NCI-H146 (cell line): ENCODE measurements around the gene GPR68.
"Not testable (repeated sequence)": the region's sequence is repeated elsewhere in the genome, so short reads cannot be mapped to it uniquely, and the experiment has no call there.

Experiments used
- DNase-seq: peaks from one replicate; lab custom pipeline; 2025; lab: John Stamatoyannopoulos, UW

GPR68 gene

GRCh38 chr14:91272341-91273272, 28.1 kb upstream of the GPR68 start:
- no peak for DNase-seq

GRCh38 chr14:91271639-91272038, 27.1 kb upstream of the GPR68 start:
- no peak for DNase-seq

- peak; percentile 33 for DNase-seq
Observed at GRCh38 chr14:91270619-91271018, 26.1 kb upstream of the GPR68 start.

GRCh38 chr14:91270188-91270587, 25.7 kb upstream of the GPR68 start:
- DNase-seq = no peak

GRCh38 chr14:91269076-91269991, 24.8 kb upstream of the GPR68 start:
- no peak for DNase-seq

- DNase-seq = no peak
Observed at GRCh38 chr14:91267965-91268437, 23.5 kb upstream of the GPR68 start.

- DNase-seq = not testable (repeated sequence)
Observed at GRCh38 chr14:91266276-91266675, 21.8 kb upstream of the GPR68 start.

- DNase-seq = no peak
Observed at GRCh38 chr14:91265404-91265803, 20.9 kb upstream of the GPR68 start.

- peak; percentile 21 for DNase-seq
Observed at GRCh38 chr14:91264151-91265150, 19.9 kb upstream of the GPR68 start.

GRCh38 chr14:91263329-91263728, 18.8 kb upstream of the GPR68 start:
- no peak for DNase-seq

- no peak for DNase-seq
Observed at GRCh38 chr14:91261986-91262549, 17.6 kb upstream of the GPR68 start.

GRCh38 chr14:91261115-91261514, 16.6 kb upstream of the GPR68 start:
- DNase-seq = no peak

- DNase-seq = no peak
Observed at GRCh38 chr14:91258876-91259275, 14.4 kb upstream of the GPR68 start.

GRCh38 chr14:91258011-91258618, 13.6 kb upstream of the GPR68 start:
- DNase-seq = no peak

GRCh38 chr14:91257328-91258010, 13.0 kb upstream of the GPR68 start:
- no peak for DNase-seq

- no peak for DNase-seq
Observed at GRCh38 chr14:91256661-91257060, 12.2 kb upstream of the GPR68 start.

- no peak for DNase-seq
Observed at GRCh38 chr14:91255026-91255695, 10.7 kb upstream of the GPR68 start.

- DNase-seq = no peak
Observed at GRCh38 chr14:91254461-91254860, 10.0 kb upstream of the GPR68 start.

GRCh38 chr14:91253795-91254323, 9.4 kb upstream of the GPR68 start:
- no peak for DNase-seq
